A549 treated with AZD2906 at 1 μM for 4 hours (cell line): ENCODE measurements around the gene GAS2L1. TPM values are rescaled to one million over a fixed set of nuclear protein-coding genes. Genes with fewer than 3 reads are reported as not detected.

Source experiments
- total RNA-seq: library from RNA; stranded (reverse); fragments of 200-300 nt; extraction: Qiagen RNA extraction; gene quantifications from 5 replicates; pipeline ENCODE4 v1.2.3, GENCODE V29; 2022

Gene GAS2L1
- 26.9 to 46.0 TPM (median 40.3 TPM) in 5 replicates for total RNA-seq

GRCh38 chr22:29306175-29306834 lies at the start of gene GAS2L1:
TSS of gene GAS2L1 (plus strand) at chr22:29306650. CDS start at chr22:29308106, 1,456 bp downstream.

GRCh38 chr22:29267858-29268510 lies 38.5 kb upstream of the GAS2L1 start, which contains the start of the genes EWSR1 and RHBDD3:
TSS of gene EWSR1 (plus strand) at chr22:29268268. CDS start at chr22:29268337, 69 bp downstream.
TSS of gene RHBDD3 (minus strand) at chr22:29267981. CDS start at chr22:29265626, 2,355 bp downstream.

GRCh38 chr22:29315286-29316140 lies 9.1 kb downstream of the GAS2L1 start, which contains the start of gene RASL10A:
TSS of gene RASL10A (minus strand) at chr22:29315697. CDS start at chr22:29315246, 451 bp downstream.

Other genes starting within 250 kb of the GAS2L1 start
- not detected in 5 replicates for gene C22orf31, start 244.8 kb upstream of the GAS2L1 start, total RNA-seq
- 3.4 to 4.8 TPM (median 4.5 TPM) in 5 replicates for gene KREMEN1, start 233.6 kb upstream of the GAS2L1 start, total RNA-seq
- 0.32 to 0.53 TPM (median 0.42 TPM) in 5 replicates for gene EMID1, start 100.8 kb upstream of the GAS2L1 start, total RNA-seq
- 19.1 to 29.9 TPM (median 26.5 TPM) in 5 replicates for gene RHBDD3, start 38.7 kb upstream of the GAS2L1 start, total RNA-seq
- 206 to 231 TPM (median 212 TPM) in 5 replicates for gene EWSR1, start 38.4 kb upstream of the GAS2L1 start, total RNA-seq
- 0.22 to 0.48 TPM (median 0.42 TPM) in 4 of 5 replicates, not detected in the other for gene RASL10A, start 9.0 kb downstream of the GAS2L1 start, total RNA-seq
- gene AP1B1, start 81.9 kb downstream of the GAS2L1 start, total RNA-seq, result 24.8 to 27.6 TPM (median 26.9 TPM) in 5 replicates
- not detected in 5 replicates for gene RFPL1, start 131.9 kb downstream of the GAS2L1 start, total RNA-seq
- gene NEFH, start 173.6 kb downstream of the GAS2L1 start, total RNA-seq, result 0.08 to 0.19 TPM (median 0.12 TPM) in 5 replicates
- 28.8 to 34.4 TPM (median 31.5 TPM) in 5 replicates for gene THOC5, start 247.1 kb downstream of the GAS2L1 start, total RNA-seq